Stimulated activated naive B cell treated with anti-CD40 and anti-IgM and Interleukin-4, amounts not matched to agents 10 μg/mL and 1 μg/mL and 100 μg/mL, for 72 hours (primary cell): ENCODE data around the gene ITPKB.
"Not testable (repeated sequence)": the region's sequence is repeated elsewhere in the genome, so short reads cannot be mapped to it uniquely, and the experiment has no call there.

Source experiments
- ATAC-seq, 2 donors: fragments of 150-1000 bp; cut with Tn5 transposase; replicated peaks; 2 replicates each; pipeline ENCODE4 v1.10.0; 2021; ENCODE audit warnings: moderate library complexity in 1 of 2
- DNase-seq: peaks from one replicate; pipeline ENCODE4 v3.0.0; 2021
- H3K27ac Mint-ChIP-seq: one replicate; pipeline ENCODE4 v1.8.0; 2022; ENCODE audit warnings: mild to moderate bottlenecking, mixed read lengths
- H3K27me3 Mint-ChIP-seq, 2 donors: one replicate each; pipeline ENCODE4 v1.8.0; 2022; ENCODE audit warnings: mixed read lengths in 2 of 2
- H3K36me3 Mint-ChIP-seq, 2 donors: one replicate each; pipeline ENCODE4 v1.8.0; 2022; ENCODE audit warnings: mixed read lengths in 2 of 2, mild to moderate bottlenecking in 1 of 2
- H3K4me1 Mint-ChIP-seq, 2 donors: one replicate each; pipeline ENCODE4 v1.8.0; 2022; ENCODE audit warnings: mixed read lengths in 2 of 2, mild to moderate bottlenecking in 1 of 2
- H3K4me3 Mint-ChIP-seq, 2 donors: one replicate each; pipeline ENCODE4 v1.8.0; 2022; ENCODE audit warnings: mild to moderate bottlenecking in 2 of 2, mixed read lengths in 2 of 2, moderate library complexity in 1 of 2
- H3K9me3 Mint-ChIP-seq, 2 donors: one replicate each; pipeline ENCODE4 v1.8.0; 2022; ENCODE audit warnings: mixed read lengths in 2 of 2, mild to moderate bottlenecking in 1 of 2

ITPKB gene

GRCh38 chr1:226643177-226643576 lies 95.9 kb downstream of the ITPKB start:
- Mint-ChIP-seq H3K27me3 (no peaks in the 10 kb centered on the region), H3K36me3 (peaks cover 55 to 84% of the 10 kb centered on the region in 2 donors), H3K4me1 (peaks cover 62 to 88% of the 10 kb centered on the region in 2 donors), H3K9me3 (no peaks in the 10 kb centered on the region), H3K4me3 (peak overlapping the region; percentile 76 to 77), H3K27ac (peak overlapping the region; percentile 99)
- peak; percentile 82 for DNase-seq
- ATAC-seq = peak; percentile 76 to 77

DNA sequence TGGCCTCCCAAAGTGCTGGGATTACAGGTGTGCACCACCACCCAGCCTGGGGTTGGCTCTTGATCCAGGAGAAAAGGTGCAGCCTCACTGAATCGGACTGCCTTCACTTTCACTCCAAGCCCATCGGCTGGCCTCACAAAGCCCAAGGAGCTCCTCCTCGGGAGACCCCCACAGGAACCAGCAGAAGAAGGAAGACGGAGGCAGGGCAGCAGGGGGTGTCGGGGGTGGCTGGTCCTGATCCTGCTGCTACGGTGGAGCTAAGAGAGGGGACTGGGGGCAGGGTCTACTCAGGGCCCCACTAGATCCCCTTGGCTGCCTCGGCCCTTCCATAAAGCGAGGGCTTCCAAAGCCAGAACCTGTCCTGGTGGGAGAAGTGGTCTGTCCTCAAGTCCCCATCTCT lies 96.7 kb downstream of the ITPKB start:
- Mint-ChIP-seq H3K9me3 (no peaks in the 10 kb centered on the region), H3K4me1 (peaks cover 61 to 92% of the 10 kb centered on the region in 2 donors), H3K36me3 (peaks cover 58 to 84% of the 10 kb centered on the region in 2 donors), H3K27me3 (no peaks in the 10 kb centered on the region), H3K27ac (peak overlapping the region; percentile 99), H3K4me3 (peak overlapping the region; percentile 76 to 77)
- DNase-seq (no peak), ATAC-seq (no peak)

- no peak for DNase-seq
- peak overlapping the region; percentile 73 for H3K27ac Mint-ChIP-seq
- no peaks in the 10 kb centered on the region for H3K27me3 Mint-ChIP-seq
- ATAC-seq = no peak
- H3K4me3 Mint-ChIP-seq = peak overlapping the region in 1 of 2 donors; percentile 21
- H3K9me3 Mint-ChIP-seq = no peaks in the 10 kb centered on the region
- peaks cover 60 to 85% of the 10 kb centered on the region in 2 donors for H3K36me3 Mint-ChIP-seq
- H3K4me1 Mint-ChIP-seq = peaks cover 63 to 95% of the 10 kb centered on the region in 2 donors
Observed at GRCh38 chr1:226641671-226642231, 97.3 kb downstream of the ITPKB start.

DNA sequence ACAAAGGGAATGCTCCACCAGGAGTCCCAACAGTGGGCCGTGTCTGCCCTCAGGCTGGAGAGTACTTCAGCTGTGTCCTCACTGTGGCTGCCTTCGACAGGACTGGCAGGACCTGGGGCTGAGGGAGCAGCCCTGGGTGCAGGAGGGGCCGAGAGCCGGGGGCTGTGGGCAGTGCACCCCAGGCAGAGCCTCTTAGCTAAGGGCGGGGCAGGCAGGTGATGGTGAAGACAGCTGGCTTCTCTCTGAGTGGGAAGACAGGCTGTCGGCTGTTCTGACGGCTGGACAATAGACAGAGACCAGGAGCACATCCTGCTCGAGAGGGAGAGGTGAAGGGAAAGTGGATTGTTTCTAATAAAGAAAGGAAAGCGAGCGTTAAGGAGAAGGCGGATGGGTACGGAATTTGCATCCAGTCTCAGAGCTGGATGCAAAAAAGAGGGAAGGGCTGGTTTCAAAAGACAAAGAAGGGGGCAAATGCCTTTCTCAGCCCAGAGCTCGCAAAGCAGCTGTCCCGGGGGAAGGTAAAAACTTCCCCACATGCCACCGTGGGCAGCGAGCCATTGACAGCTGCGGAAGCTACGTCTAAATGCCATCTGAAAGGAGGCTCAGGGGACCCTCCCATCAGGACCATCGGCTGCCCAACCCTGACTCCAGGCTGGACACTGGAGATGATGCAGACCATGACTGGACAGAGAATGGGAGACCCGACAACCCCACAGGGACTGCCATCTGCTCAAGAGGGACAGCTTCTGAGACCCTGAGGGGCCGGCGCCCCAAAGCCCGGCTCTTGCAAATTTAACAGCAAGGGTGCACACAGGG lies 98.6 kb downstream of the ITPKB start:
- DNase-seq (no peak), ATAC-seq (no peak)
- Mint-ChIP-seq H3K36me3 (peaks cover 57 to 82% of the 10 kb centered on the region in 2 donors), H3K9me3 (no peaks in the 10 kb centered on the region), H3K4me3 (peak overlapping the region; percentile 39 to 71), H3K27ac (peak overlapping the region; percentile 81), H3K4me1 (peaks cover 59 to 92% of the 10 kb centered on the region in 2 donors), H3K27me3 (no peaks in the 10 kb centered on the region)

DNA sequence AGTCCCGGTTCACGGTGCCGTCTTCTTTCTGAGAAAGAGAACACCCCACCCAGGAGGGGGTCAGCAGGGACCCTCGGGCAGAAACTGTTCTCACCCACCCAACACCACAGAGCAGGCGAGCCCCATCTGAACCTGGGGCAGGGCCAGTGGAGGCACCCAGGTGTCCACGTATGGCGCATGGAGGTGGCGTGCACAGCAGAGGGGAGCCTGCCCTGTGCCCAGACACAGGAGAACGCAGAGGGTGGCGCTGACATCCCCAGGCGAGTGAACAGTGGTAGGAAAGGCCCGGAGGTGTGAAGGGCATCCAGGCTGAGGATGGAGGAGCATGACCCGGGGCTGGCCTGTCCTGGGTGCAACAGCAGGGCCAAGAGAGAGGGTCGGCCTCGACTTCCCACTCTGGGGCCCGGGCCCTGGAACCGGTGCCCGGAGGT lies 99.4 kb downstream of the ITPKB start:
- peaks cover 59 to 92% of the 10 kb centered on the region in 2 donors for H3K4me1 Mint-ChIP-seq
- ATAC-seq = no peak
- peak overlapping the region; percentile 81 for H3K27ac Mint-ChIP-seq
- peaks cover 59 to 83% of the 10 kb centered on the region in 2 donors for H3K36me3 Mint-ChIP-seq
- no peaks in the 10 kb centered on the region for H3K9me3 Mint-ChIP-seq
- DNase-seq = no peak
- peak overlapping the region in 1 of 2 donors; percentile 71 for H3K4me3 Mint-ChIP-seq
- H3K27me3 Mint-ChIP-seq = no peaks in the 10 kb centered on the region

DNA sequence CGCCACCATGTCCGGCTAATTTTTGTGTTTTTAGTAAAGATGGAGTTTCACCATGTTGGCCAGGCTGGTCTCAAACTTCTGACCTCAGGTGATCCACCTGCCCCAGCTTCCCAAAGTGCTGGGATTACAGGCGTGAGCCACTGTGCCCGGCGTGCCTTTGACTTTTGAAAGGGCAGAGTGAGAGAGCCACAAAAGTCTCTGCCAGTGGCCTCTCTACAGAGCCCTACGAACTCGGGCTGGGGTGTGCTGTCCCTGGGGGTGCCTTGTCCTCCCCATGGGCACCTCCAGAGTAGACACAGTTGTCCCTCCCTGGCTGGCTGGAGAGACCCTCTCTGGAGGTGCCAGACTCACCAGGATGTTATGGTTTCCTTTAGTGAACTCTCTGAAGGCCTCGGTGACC lies 99.9 kb downstream of the ITPKB start:
- peaks cover 62 to 85% of the 10 kb centered on the region in 2 donors for H3K36me3 Mint-ChIP-seq
- DNase-seq, H3K9me3 Mint-ChIP-seq, H3K4me3 Mint-ChIP-seq, ATAC-seq, H3K27me3 Mint-ChIP-seq: not testable (repeated sequence)
- peak overlapping the region; percentile 81 for H3K27ac Mint-ChIP-seq
- H3K4me1 Mint-ChIP-seq = peaks cover 57 to 92% of the 10 kb centered on the region in 2 donors

DNA sequence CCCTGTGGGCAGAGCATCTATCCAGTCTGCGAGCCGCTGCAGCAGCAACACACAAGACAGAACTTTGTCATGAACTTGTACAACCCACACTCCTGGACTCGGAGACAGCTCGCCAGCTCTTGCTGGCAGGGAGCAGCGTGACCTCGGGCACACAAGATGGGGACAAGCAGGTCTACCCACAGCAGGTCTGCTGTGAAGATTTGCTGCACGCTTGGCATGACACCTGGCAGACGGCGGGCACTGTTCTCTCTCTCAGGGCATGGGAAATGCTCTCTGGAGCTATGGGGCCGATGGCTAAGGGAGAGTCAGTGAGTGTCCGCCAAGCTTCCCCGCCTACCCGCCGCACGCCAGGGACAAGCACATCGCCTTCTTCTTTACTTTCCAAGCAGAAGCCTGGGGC lies 100.5 kb downstream of the ITPKB start:
- peaks cover 62 to 83% of the 10 kb centered on the region in 2 donors for H3K36me3 Mint-ChIP-seq

GRCh38 chr1:226638001-226638601 lies 101.0 kb downstream of the ITPKB start:
- DNase-seq = no peak
- no peaks in the 10 kb centered on the region for H3K27me3 Mint-ChIP-seq
- ATAC-seq = no peak
- peaks cover 55 to 92% of the 10 kb centered on the region in 2 donors for H3K4me1 Mint-ChIP-seq
- no peak overlapping the region for H3K27ac Mint-ChIP-seq
- H3K36me3 Mint-ChIP-seq = peaks cover 62 to 82% of the 10 kb centered on the region in 2 donors
- no peaks in the 10 kb centered on the region for H3K9me3 Mint-ChIP-seq
- no peak overlapping the region for H3K4me3 Mint-ChIP-seq

More for the DNA sequence above, 100.5 kb downstream of the ITPKB start:
- Mint-ChIP-seq H3K27ac (peak overlapping the region; percentile 78), H3K4me3 (no peak overlapping the region), H3K4me1 (peaks cover 55 to 92% of the 10 kb centered on the region in 2 donors), H3K9me3 (no peaks in the 10 kb centered on the region), H3K27me3 (no peaks in the 10 kb centered on the region)
- DNase-seq = no peak
- no peak for ATAC-seq

GRCh38 chr1:226637147-226637935 lies 101.7 kb downstream of the ITPKB start:
- Mint-ChIP-seq H3K4me3 (no peak overlapping the region), H3K36me3 (peaks cover 61 to 82% of the 10 kb centered on the region in 2 donors), H3K4me1 (peaks cover 55 to 92% of the 10 kb centered on the region in 2 donors), H3K27me3 (no peaks in the 10 kb centered on the region), H3K27ac (no peak overlapping the region), H3K9me3 (no peaks in the 10 kb centered on the region)
- DNase-seq (no peak), ATAC-seq (no peak)

- Mint-ChIP-seq H3K4me3 (no peak overlapping the region), H3K27me3 (no peaks in the 10 kb centered on the region), H3K36me3 (peaks cover 58 to 82% of the 10 kb centered on the region in 2 donors), H3K27ac (no peak overlapping the region), H3K4me1 (peaks cover 53 to 92% of the 10 kb centered on the region in 2 donors), H3K9me3 (no peaks in the 10 kb centered on the region)
- no peak for ATAC-seq
- no peak for DNase-seq
Observed at GRCh38 chr1:226636847-226637096, 102.3 kb downstream of the ITPKB start.

- Mint-ChIP-seq H3K4me1 (peaks cover 58 to 94% of the 10 kb centered on the region in 2 donors), H3K4me3 (peak overlapping the region; percentile 35 to 52), H3K27ac (peak overlapping the region; percentile 84), H3K9me3 (peaks cover 0 to 2% of the 10 kb centered on the region in 2 donors), H3K27me3 (no peaks in the 10 kb centered on the region), H3K36me3 (peaks cover 60 to 83% of the 10 kb centered on the region in 2 donors)
- no peak for ATAC-seq
- no peak for DNase-seq
Observed at GRCh38 chr1:226635456-226635941, 103.6 kb downstream of the ITPKB start.

DNA sequence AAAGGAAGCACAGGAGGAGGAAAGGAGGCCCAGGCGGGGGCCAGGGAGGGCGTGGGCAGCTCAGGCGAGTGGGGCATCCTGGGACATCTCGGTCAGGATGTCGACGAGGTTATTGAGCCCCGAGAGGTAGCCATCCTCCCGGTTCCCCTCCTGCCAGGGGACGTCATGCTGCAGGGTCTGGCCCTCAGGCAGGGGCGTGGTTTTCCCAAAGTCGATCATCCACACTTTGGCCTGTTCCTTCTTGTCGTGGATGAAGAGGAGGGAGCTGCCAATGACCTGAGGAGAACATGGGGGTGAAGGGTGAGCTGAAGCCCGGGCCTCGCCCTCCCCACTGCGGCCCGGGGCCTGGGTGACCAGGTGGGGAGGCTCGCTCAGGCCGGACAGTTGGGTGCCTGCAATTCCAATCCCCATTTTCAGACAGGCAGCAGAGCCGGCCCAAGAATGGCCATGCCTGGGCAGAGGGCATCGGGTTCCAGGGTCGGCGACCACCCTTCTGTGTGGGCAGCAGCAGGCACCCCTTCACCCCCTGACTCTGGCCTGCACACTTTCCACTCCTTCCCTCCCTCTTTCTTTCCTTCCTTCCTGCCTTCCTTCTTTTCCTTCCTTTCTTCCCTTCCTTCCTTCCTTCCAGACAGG lies 104.4 kb downstream of the ITPKB start:
- DNase-seq = no peak
- Mint-ChIP-seq H3K27me3 (no peaks in the 10 kb centered on the region), H3K36me3 (peaks cover 61 to 83% of the 10 kb centered on the region in 2 donors), H3K4me3 (peak overlapping the region; percentile 35 to 52), H3K9me3 (peaks cover 0 to 2% of the 10 kb centered on the region in 2 donors), H3K27ac (peak overlapping the region; percentile 98), H3K4me1 (peaks cover 55 to 94% of the 10 kb centered on the region in 2 donors)
- no peak for ATAC-seq

DNA sequence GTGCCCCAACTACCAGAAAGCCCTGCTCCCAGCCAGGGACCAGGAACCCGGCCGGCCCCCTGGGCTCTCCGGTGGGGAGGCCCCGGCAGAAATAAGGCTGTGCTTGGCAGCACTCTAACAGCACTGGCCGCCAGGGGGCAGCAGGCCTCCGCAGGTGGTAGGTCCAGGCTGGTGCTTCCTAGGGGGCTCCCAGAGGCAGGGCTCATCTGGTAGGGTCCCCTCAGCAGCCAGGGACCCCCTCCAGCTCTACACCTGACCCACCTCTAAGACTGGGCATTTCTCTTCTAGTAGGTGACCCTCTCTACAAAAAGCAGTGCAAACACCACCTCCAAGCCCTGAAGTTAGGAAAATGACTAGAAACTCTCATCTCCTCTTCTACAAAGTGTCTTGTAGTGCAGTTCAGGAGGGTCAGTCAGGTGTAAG lies 104.9 kb downstream of the ITPKB start:
- Mint-ChIP-seq H3K9me3 (peaks cover 0 to 2% of the 10 kb centered on the region in 2 donors), H3K27ac (peak overlapping the region; percentile 98), H3K4me3 (peak overlapping the region in 1 of 2 donors; percentile 0), H3K36me3 (peaks cover 61 to 83% of the 10 kb centered on the region in 2 donors), H3K27me3 (no peaks in the 10 kb centered on the region), H3K4me1 (peaks cover 54 to 95% of the 10 kb centered on the region in 2 donors)
- peak; percentile 73 to 74 for ATAC-seq
- peak; percentile 76 for DNase-seq
